ENCODE results near the gene DNAJC12. TPM values are rescaled to one million over a fixed set of nuclear protein-coding genes. Genes with fewer than 3 reads are reported as not detected.

Gene DNAJC12
- total RNA-seq, 1 donor from 2014 or later, result 54.7 TPM

DNA sequence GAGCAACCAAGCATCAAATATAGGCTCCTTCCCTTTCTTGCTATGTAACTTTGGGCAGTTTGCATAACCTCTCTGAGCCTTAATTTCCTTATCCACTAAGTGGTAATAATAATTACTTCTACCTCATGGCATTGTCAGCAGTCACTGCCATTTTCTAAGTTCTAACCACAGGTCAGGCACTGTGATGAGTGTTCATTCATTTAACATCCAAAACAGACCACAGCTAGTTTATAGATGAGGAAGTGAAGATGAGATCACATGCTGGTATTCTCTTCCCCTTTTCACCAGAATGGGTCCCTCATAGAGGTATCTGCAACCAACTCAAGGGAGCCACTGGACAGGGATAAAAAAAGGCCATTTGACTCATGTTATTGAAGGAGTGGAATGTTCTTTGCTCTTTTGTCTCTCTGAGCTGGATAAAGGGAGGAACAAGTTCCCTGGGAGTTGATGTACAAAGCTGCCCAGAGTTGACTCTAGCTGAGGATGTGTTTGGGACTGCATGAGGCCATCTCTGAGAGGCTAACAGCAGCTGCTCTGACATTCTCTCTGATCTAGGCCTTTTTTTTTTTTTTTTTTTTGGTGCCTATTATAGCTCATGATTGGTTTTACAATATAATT is 65.0 kb downstream of the DNAJC12 start:
- Mint-ChIP-seq H3K36me3 (ENCODE audit: unreplicated experiment) (no peaks in the 10 kb centered on the region), H3K27me3 (ENCODE audit: unreplicated experiment) (peaks cover 3% of the 10 kb centered on the region), H3K9me3 (ENCODE audit: unreplicated experiment) (no peaks in the 10 kb centered on the region), H3K27ac (ENCODE audit: unreplicated experiment) (no peak overlapping the region), H3K4me3 (ENCODE audit: unreplicated experiment) (no peak overlapping the region), H3K4me1 (ENCODE audit: low read depth, unreplicated experiment) (no peaks in the 10 kb centered on the region)
- TF ChIP-seq, protein P1, sequence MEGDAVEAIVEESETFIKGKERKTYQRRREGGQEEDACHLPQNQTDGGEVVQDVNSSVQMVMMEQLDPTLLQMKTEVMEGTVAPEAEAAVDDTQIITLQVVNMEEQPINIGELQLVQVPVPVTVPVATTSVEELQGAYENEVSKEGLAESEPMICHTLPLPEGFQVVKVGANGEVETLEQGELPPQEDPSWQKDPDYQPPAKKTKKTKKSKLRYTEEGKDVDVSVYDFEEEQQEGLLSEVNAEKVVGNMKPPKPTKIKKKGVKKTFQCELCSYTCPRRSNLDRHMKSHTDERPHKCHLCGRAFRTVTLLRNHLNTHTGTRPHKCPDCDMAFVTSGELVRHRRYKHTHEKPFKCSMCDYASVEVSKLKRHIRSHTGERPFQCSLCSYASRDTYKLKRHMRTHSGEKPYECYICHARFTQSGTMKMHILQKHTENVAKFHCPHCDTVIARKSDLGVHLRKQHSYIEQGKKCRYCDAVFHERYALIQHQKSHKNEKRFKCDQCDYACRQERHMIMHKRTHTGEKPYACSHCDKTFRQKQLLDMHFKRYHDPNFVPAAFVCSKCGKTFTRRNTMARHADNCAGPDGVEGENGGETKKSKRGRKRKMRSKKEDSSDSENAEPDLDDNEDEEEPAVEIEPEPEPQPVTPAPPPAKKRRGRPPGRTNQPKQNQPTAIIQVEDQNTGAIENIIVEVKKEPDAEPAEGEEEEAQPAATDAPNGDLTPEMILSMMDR (IDR thresholded peaks at IDR 0.05; ENCODE audit: partially characterized antibody, unreplicated experiment), result no peak
- DNase-seq, result no peak

DNA sequence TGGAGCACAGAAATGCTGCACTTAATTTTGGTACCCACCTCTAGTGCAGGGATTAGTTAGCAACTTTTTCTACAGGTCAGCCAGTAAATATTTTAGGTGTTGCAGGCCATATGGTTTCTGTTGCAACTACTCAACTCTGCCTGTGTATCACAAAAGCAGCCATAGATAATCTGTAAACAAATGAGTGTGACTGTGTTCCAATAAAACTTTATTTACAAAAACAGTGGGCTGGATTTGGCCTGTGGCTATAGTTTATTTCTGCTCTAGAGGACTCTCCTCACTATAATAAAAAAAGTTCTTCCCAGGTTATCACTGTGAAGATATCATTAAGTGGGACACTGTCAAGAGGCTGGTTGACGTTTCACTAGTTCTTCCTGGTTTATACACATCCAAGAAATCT is 65.8 kb downstream of the DNAJC12 start:
- no peak for DNase-seq
- TF ChIP-seq, protein P1 (IDR thresholded peaks at IDR 0.05; ENCODE audit: partially characterized antibody, unreplicated experiment), result no peak
- H3K4me1 Mint-ChIP-seq (ENCODE audit: low read depth, unreplicated experiment), result no peaks in the 10 kb centered on the region
- no peaks in the 10 kb centered on the region for H3K9me3 Mint-ChIP-seq (ENCODE audit: unreplicated experiment)
- H3K4me3 Mint-ChIP-seq (ENCODE audit: unreplicated experiment), result no peak overlapping the region
- no peak overlapping the region for H3K27ac Mint-ChIP-seq (ENCODE audit: unreplicated experiment)
- peaks cover 3% of the 10 kb centered on the region for H3K27me3 Mint-ChIP-seq (ENCODE audit: unreplicated experiment)
- H3K36me3 Mint-ChIP-seq (ENCODE audit: unreplicated experiment), result no peaks in the 10 kb centered on the region

DNA sequence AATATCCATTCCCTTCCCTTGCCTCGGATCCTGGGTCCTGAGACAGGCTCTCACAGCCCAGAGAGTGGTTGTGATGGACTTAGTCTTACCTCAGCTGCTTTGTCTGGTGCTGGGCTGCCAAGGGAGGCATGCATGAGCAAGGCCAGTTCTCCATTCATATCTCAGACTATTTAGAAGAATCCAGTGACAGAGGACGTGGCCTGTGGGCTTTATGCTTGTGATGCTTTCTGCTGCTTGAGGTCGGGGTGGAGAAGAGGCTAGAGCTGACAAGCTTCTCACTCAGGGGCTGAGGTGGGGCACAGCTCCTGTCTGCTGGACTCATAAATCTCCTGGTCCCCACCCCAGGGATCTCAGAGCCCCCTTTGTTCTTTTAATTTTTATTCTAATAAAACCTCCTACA is 66.8 kb downstream of the DNAJC12 start:
- Mint-ChIP-seq H3K27me3 (ENCODE audit: unreplicated experiment) (peaks cover 2% of the 10 kb centered on the region), H3K36me3 (ENCODE audit: unreplicated experiment) (no peaks in the 10 kb centered on the region), H3K4me1 (ENCODE audit: low read depth, unreplicated experiment) (no peaks in the 10 kb centered on the region), H3K4me3 (ENCODE audit: unreplicated experiment) (no peak overlapping the region), H3K27ac (ENCODE audit: unreplicated experiment) (no peak overlapping the region), H3K9me3 (ENCODE audit: unreplicated experiment) (no peaks in the 10 kb centered on the region)
- TF ChIP-seq, protein P1 (IDR thresholded peaks at IDR 0.05; ENCODE audit: partially characterized antibody, unreplicated experiment), result no peak
- no peak for DNase-seq

DNA sequence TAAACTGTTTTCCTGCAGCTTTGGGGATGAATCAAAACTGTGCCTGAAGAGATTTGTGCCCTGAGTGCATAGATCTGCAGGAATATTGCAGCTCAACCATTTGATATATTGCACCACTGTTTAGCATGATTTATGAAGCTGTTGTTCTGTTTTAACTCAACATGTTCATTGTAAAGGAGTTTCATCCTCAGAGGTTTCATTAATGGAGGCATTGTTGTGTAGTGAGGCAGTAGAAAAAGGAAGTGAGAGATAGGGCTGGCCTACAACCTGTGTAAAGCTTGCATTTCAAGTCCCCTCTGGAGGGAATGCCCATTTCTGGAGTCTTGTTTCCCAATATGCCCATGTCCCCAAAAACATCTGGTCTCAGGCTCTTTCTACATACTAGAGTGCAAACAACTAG is 67.5 kb downstream of the DNAJC12 start:
- Mint-ChIP-seq H3K27ac (ENCODE audit: unreplicated experiment) (no peak overlapping the region), H3K9me3 (ENCODE audit: unreplicated experiment) (no peaks in the 10 kb centered on the region), H3K4me3 (ENCODE audit: unreplicated experiment) (no peak overlapping the region), H3K36me3 (ENCODE audit: unreplicated experiment) (no peaks in the 10 kb centered on the region), H3K4me1 (ENCODE audit: low read depth, unreplicated experiment) (no peaks in the 10 kb centered on the region), H3K27me3 (ENCODE audit: unreplicated experiment) (peaks cover 4% of the 10 kb centered on the region)
- no peak for DNase-seq
- TF ChIP-seq, protein P1 (IDR thresholded peaks at IDR 0.05; ENCODE audit: partially characterized antibody, unreplicated experiment), result no peak

DNA sequence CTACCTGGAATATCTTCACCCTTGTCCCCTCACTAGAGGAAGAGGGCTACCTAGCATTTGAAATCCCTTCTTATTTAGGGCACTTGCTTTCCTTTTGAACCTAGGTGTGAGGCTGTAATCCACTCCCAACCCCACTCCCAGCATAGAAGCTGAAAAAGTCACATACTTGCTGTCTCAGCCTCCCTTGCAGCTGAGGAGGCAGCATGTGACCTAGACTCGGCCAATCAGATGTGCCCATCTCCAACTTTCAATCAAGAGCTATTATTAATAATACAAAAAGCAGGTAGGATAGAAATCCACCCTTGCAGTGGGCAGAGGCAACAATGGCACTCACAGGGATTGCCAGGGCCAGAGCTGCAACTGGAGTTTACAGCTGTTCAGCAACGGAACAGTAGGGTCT is 70.7 kb downstream of the DNAJC12 start:
- peaks cover 2% of the 10 kb centered on the region for H3K4me1 Mint-ChIP-seq (ENCODE audit: low read depth, unreplicated experiment)
- no peak overlapping the region for H3K27ac Mint-ChIP-seq (ENCODE audit: unreplicated experiment)
- peaks cover 6% of the 10 kb centered on the region for H3K36me3 Mint-ChIP-seq (ENCODE audit: unreplicated experiment)
- DNase-seq, result no peak
- H3K27me3 Mint-ChIP-seq (ENCODE audit: unreplicated experiment), result peaks cover 14% of the 10 kb centered on the region
- no peak overlapping the region for H3K4me3 Mint-ChIP-seq (ENCODE audit: unreplicated experiment)
- TF ChIP-seq, protein P1 (IDR thresholded peaks at IDR 0.05; ENCODE audit: partially characterized antibody, unreplicated experiment), result no peak
- H3K9me3 Mint-ChIP-seq (ENCODE audit: unreplicated experiment), result peaks cover 17% of the 10 kb centered on the region
